Duodenal mucosa (tissue), 2 donors: ENCODE results near the gene EPS8.

Experiments
- H3K27ac ChIP-seq: one replicate; pipeline ENCODE4 v1.7.0; 2013; ENCODE audit warnings: low read depth, low read length
- H3K27me3 ChIP-seq, 2 donors: one replicate each; pipeline ENCODE4 v1.7.0; 2013; ENCODE audit warnings: low read length in 2 of 2, control low read depth in 1 of 2; ENCODE audit not compliant: insufficient read depth in 2 of 2, control insufficient read depth in 1 of 2
- H3K36me3 ChIP-seq, 2 donors: one replicate each; pipeline ENCODE4 v1.7.0; 2013; ENCODE audit warnings: low read length in 2 of 2, control low read depth in 1 of 2; ENCODE audit not compliant: insufficient read depth in 2 of 2, control insufficient read depth in 1 of 2
- H3K4me1 ChIP-seq, 2 donors: one replicate each; pipeline ENCODE4 v1.7.0; 2013; ENCODE audit warnings: low read length in 2 of 2, control low read depth in 1 of 2; ENCODE audit not compliant: insufficient read depth in 2 of 2, control insufficient read depth in 1 of 2
- H3K4me3 ChIP-seq, 2 donors: one replicate each; pipeline ENCODE4 v1.7.0; 2013; ENCODE audit warnings: low read length in 2 of 2, low read depth in 1 of 2
- H3K9ac ChIP-seq, 2 donors: one replicate each; pipeline ENCODE4 v1.7.0; 2013; ENCODE audit warnings: low read length in 2 of 2, low read depth in 1 of 2
- H3K9me3 ChIP-seq, 2 donors: one replicate each; pipeline ENCODE4 v1.7.0; 2013; ENCODE audit warnings: low read length in 2 of 2, control low read depth in 1 of 2; ENCODE audit not compliant: control insufficient read depth in 1 of 2

Gene EPS8

GRCh38 chr12:15600223-15600935, 188.8 kb downstream of the EPS8 start:
- Histone ChIP-seq H3K27me3 (no peaks in the 10 kb centered on the region), H3K9ac (no peak overlapping the region), H3K4me3 (no peak overlapping the region), H3K27ac (no peak overlapping the region), H3K4me1 (no peaks in the 10 kb centered on the region), H3K36me3 (no peaks in the 10 kb centered on the region), H3K9me3 (no peaks in the 10 kb centered on the region)

- Histone ChIP-seq H3K4me1 (no peaks in the 10 kb centered on the region), H3K9ac (no peak overlapping the region)
Observed at GRCh38 chr12:15599266-15600037, 189.7 kb downstream of the EPS8 start.

GRCh38 chr12:15597125-15597830, 191.9 kb downstream of the EPS8 start:
- Histone ChIP-seq H3K27ac (no peak overlapping the region), H3K36me3 (no peaks in the 10 kb centered on the region), H3K4me3 (no peak overlapping the region)

More at GRCh38 chr12:15599266-15600037, 189.7 kb downstream of the EPS8 start:
- H3K36me3 ChIP-seq: no peaks in the 10 kb centered on the region
- no peak overlapping the region for H3K27ac ChIP-seq
- no peaks in the 10 kb centered on the region for H3K27me3 ChIP-seq
- no peaks in the 10 kb centered on the region for H3K9me3 ChIP-seq
- no peak overlapping the region for H3K4me3 ChIP-seq

GRCh38 chr12:15596174-15596573, 193.0 kb downstream of the EPS8 start:
- H3K4me1 ChIP-seq: no peaks in the 10 kb centered on the region
- no peaks in the 10 kb centered on the region for H3K36me3 ChIP-seq

More at GRCh38 chr12:15597125-15597830, 191.9 kb downstream of the EPS8 start:
- Histone ChIP-seq H3K4me1 (no peaks in the 10 kb centered on the region), H3K27me3 (no peaks in the 10 kb centered on the region), H3K9me3 (no peaks in the 10 kb centered on the region), H3K9ac (no peak overlapping the region)

GRCh38 chr12:15592934-15593333, 196.3 kb downstream of the EPS8 start:
- no peaks in the 10 kb centered on the region for H3K27me3 ChIP-seq
- no peak overlapping the region for H3K9ac ChIP-seq
- no peaks in the 10 kb centered on the region for H3K9me3 ChIP-seq
- H3K4me1 ChIP-seq: peaks cover 0 to 9% of the 10 kb centered on the region in 2 donors
- H3K36me3 ChIP-seq: no peaks in the 10 kb centered on the region
- no peak overlapping the region for H3K27ac ChIP-seq
- no peak overlapping the region for H3K4me3 ChIP-seq

More at GRCh38 chr12:15596174-15596573, 193.0 kb downstream of the EPS8 start:
- Histone ChIP-seq H3K9me3 (no peaks in the 10 kb centered on the region), H3K27ac (no peak overlapping the region), H3K27me3 (no peaks in the 10 kb centered on the region), H3K4me3 (no peak overlapping the region), H3K9ac (no peak overlapping the region)

GRCh38 chr12:15591811-15592210, 197.4 kb downstream of the EPS8 start:
- Histone ChIP-seq H3K4me3 (no peak overlapping the region), H3K27me3 (no peaks in the 10 kb centered on the region), H3K27ac (no peak overlapping the region), H3K4me1 (peaks cover 0 to 9% of the 10 kb centered on the region in 2 donors), H3K9ac (no peak overlapping the region), H3K9me3 (no peaks in the 10 kb centered on the region), H3K36me3 (no peaks in the 10 kb centered on the region)

- Histone ChIP-seq H3K4me3 (peak overlapping the region; percentile 61 to 64), H3K27me3 (no peaks in the 10 kb centered on the region), H3K9me3 (no peaks in the 10 kb centered on the region), H3K4me1 (peaks cover 0 to 9% of the 10 kb centered on the region in 2 donors), H3K27ac (no peak overlapping the region), H3K9ac (peak overlapping the region; percentile 19 to 55), H3K36me3 (no peaks in the 10 kb centered on the region)
Observed at GRCh38 chr12:15590180-15590826, 198.9 kb downstream of the EPS8 start.

- Histone ChIP-seq H3K36me3 (no peaks in the 10 kb centered on the region), H3K4me3 (no peak overlapping the region), H3K27me3 (no peaks in the 10 kb centered on the region), H3K27ac (no peak overlapping the region), H3K9me3 (no peaks in the 10 kb centered on the region), H3K4me1 (peaks cover 0 to 9% of the 10 kb centered on the region in 2 donors), H3K9ac (peak overlapping the region in 1 of 2 donors; percentile 55)
Observed at GRCh38 chr12:15589328-15590032, 199.7 kb downstream of the EPS8 start.

- Histone ChIP-seq H3K27ac (no peak overlapping the region), H3K9ac (no peak overlapping the region), H3K27me3 (no peaks in the 10 kb centered on the region), H3K4me3 (no peak overlapping the region), H3K36me3 (no peaks in the 10 kb centered on the region), H3K9me3 (no peaks in the 10 kb centered on the region), H3K4me1 (peaks cover 0 to 10% of the 10 kb centered on the region in 2 donors)
Observed at GRCh38 chr12:15584366-15585041, 204.7 kb downstream of the EPS8 start.
